H9 (cell line): ENCODE measurements around the gene SERTM2. TPM values are rescaled to one million over a fixed set of nuclear protein-coding genes. Genes with fewer than 3 reads are reported as not detected.
A peak's percentile ranks its signal among the peaks of the same experiment; 100 is the strongest.

ENCODE experiments used
- DNase-seq: peaks from one replicate; pipeline ENCODE4 v3.0.0-alpha.2; 2017
- H2AFZ ChIP-seq: one replicate; pipeline ENCODE4 v1.6.1; 2013; ENCODE audit warnings: mild to moderate bottlenecking, low read length, control low read depth, moderate library complexity
- H2AK5ac ChIP-seq: 2 replicates; pipeline ENCODE4 v1.6.1; 2013; ENCODE audit warnings: low read length, control low read depth, mixed read lengths; ENCODE audit not compliant: insufficient read length
- H2BK120ac ChIP-seq: one replicate; pipeline ENCODE4 v1.6.1; 2013; ENCODE audit warnings: low read depth, mild to moderate bottlenecking, low read length, control low read depth, inconsistent platforms; ENCODE audit not compliant: poor library complexity, severe bottlenecking
- H2BK12ac ChIP-seq: 2 replicates; pipeline ENCODE4 v1.6.1; 2013; ENCODE audit warnings: low read length, control low read depth, mixed read lengths, low read depth; ENCODE audit not compliant: insufficient read length
- H2BK15ac ChIP-seq: 2 replicates; pipeline ENCODE4 v1.6.1; 2013; ENCODE audit warnings: low read depth, low read length, control low read depth
- H2BK20ac ChIP-seq: one replicate; pipeline ENCODE4 v1.6.1; 2013; ENCODE audit warnings: low read depth, mild to moderate bottlenecking, low read length, control low read depth, inconsistent platforms; ENCODE audit not compliant: poor library complexity, severe bottlenecking
- H2BK5ac ChIP-seq: 2 replicates; pipeline ENCODE4 v1.6.1; 2013; ENCODE audit warnings: low read length, control low read depth, mixed read lengths; ENCODE audit not compliant: insufficient read length
- H3K14ac ChIP-seq: 2 replicates; pipeline ENCODE4 v1.6.1; 2013; ENCODE audit warnings: low read length, control low read depth; ENCODE audit not compliant: insufficient read depth
- H3K18ac ChIP-seq: 2 replicates; pipeline ENCODE4 v1.6.1; 2013; ENCODE audit warnings: low read depth, mild to moderate bottlenecking, mixed read lengths, low read length, control low read depth; ENCODE audit not compliant: insufficient read length
- H3K23ac ChIP-seq: 2 replicates; pipeline ENCODE4 v1.6.1; 2013; ENCODE audit warnings: low read length, control low read depth, mixed read lengths, low read depth; ENCODE audit not compliant: insufficient read length
- H3K23me2 ChIP-seq: 2 replicates; pipeline ENCODE4 v1.6.1; 2013; ENCODE audit warnings: low read depth, mild to moderate bottlenecking, mixed read lengths, low read length, control low read depth; ENCODE audit not compliant: insufficient read length, poor library complexity, severe bottlenecking
- H3K27ac ChIP-seq: 2 replicates; pipeline ENCODE4 v1.5.1; 2013; ENCODE audit warnings: low read length, control low read depth, mixed read lengths, low read depth; ENCODE audit not compliant: insufficient read length
- H3K27me3 ChIP-seq: 2 replicates; pipeline ENCODE4 v1.6.1; 2013; ENCODE audit warnings: low read length, control low read depth, inconsistent platforms; ENCODE audit not compliant: insufficient read depth
- H3K4ac ChIP-seq: 2 replicates; pipeline ENCODE4 v1.6.1; 2013; ENCODE audit warnings: low read depth, mild to moderate bottlenecking, control low read depth, inconsistent platforms, low read length, moderate library complexity
- H3K4me1 ChIP-seq: 2 replicates; pipeline ENCODE4 v1.6.1; 2013; ENCODE audit warnings: low read length, control low read depth, inconsistent platforms; ENCODE audit not compliant: insufficient read depth
- H3K4me2 ChIP-seq: 2 replicates; pipeline ENCODE4 v1.6.1; 2013; ENCODE audit warnings: low read length, control low read depth, mixed read lengths; ENCODE audit not compliant: insufficient read length, insufficient read depth
- H3K56ac ChIP-seq: 2 replicates; pipeline ENCODE4 v1.6.1; 2013; ENCODE audit warnings: low read depth, mild to moderate bottlenecking, mixed read lengths, low read length, control low read depth; ENCODE audit not compliant: insufficient read length
- H3K79me1 ChIP-seq: 2 replicates; pipeline ENCODE4 v1.6.1; 2013; ENCODE audit warnings: low read depth, mild to moderate bottlenecking, moderate library complexity, low read length, control low read depth, inconsistent platforms; ENCODE audit not compliant: insufficient read depth, poor library complexity, severe bottlenecking
- H3K79me2 ChIP-seq: 2 replicates; pipeline ENCODE4 v1.6.1; 2013; ENCODE audit warnings: low read length, control low read depth, inconsistent platforms; ENCODE audit not compliant: insufficient read depth
- H3K9ac ChIP-seq: 2 replicates; pipeline ENCODE4 v1.6.1; 2013; ENCODE audit warnings: low read length, control low read depth, mixed read lengths; ENCODE audit not compliant: insufficient read length; ENCODE audit errors: extremely low read depth
- H3K9me3 ChIP-seq: one replicate; pipeline ENCODE4 v1.6.1; 2013; ENCODE audit warnings: low read depth, low read length, inconsistent platforms; ENCODE audit not compliant: control insufficient read depth
- H3T11ph ChIP-seq: one replicate; pipeline ENCODE4 v1.6.1; 2013; ENCODE audit warnings: mild to moderate bottlenecking, low read length, control low read depth, inconsistent platforms
- H4K20me1 ChIP-seq: one replicate; pipeline ENCODE4 v1.6.1; 2013; ENCODE audit not compliant: control insufficient read depth, insufficient read length, insufficient read depth
- H4K5ac ChIP-seq: 2 replicates; pipeline ENCODE4 v1.6.1; 2013; ENCODE audit warnings: low read depth, mild to moderate bottlenecking, mixed read lengths, low read length, control low read depth; ENCODE audit not compliant: insufficient read length
- H4K8ac ChIP-seq: replicated peaks from 2 replicates; pipeline ENCODE4 v1.6.1; 2013; ENCODE audit warnings: low read length, control low read depth, mixed read lengths, low read depth; ENCODE audit not compliant: insufficient read length
- H4K91ac ChIP-seq: 2 replicates; pipeline ENCODE4 v1.6.1; 2013; ENCODE audit warnings: low read depth, mild to moderate bottlenecking, moderate library complexity, mixed read lengths, low read length, control low read depth; ENCODE audit not compliant: insufficient read length
- H3K27ac Mint-ChIP-seq, 3 experiments: 2 replicates in 2 of 3; 3 replicates in 1 of 3; pipeline ENCODE4 v1.8.0; 2020 to 2021; ENCODE audit warnings: mixed read lengths in 3 of 3, mild to moderate bottlenecking in 1 of 3, moderate library complexity in 1 of 3
- H3K27me3 Mint-ChIP-seq: 2 replicates; pipeline ENCODE4 v1.8.0; 2021; ENCODE audit warnings: low read depth, mild to moderate bottlenecking, moderate library complexity, mixed read lengths
- H3K36me3 Mint-ChIP-seq, 3 experiments: 2 replicates in 2 of 3; 3 replicates in 1 of 3; pipeline ENCODE4 v1.8.0; 2020 to 2021; ENCODE audit warnings: low read depth in 3 of 3, mixed read lengths in 3 of 3; ENCODE audit not compliant: insufficient read depth in 1 of 3
- H3K4me1 Mint-ChIP-seq, 2 experiments: 2 replicates each; pipeline ENCODE4 v1.8.0; 2020; ENCODE audit warnings: mixed read lengths in 2 of 2
- H3K4me3 Mint-ChIP-seq, 2 experiments: 2 replicates in 1 of 2; 3 replicates in 1 of 2; pipeline ENCODE4 v1.8.0; 2020 to 2021; ENCODE audit warnings: mild to moderate bottlenecking in 2 of 2, mixed read lengths in 2 of 2, moderate library complexity in 1 of 2
- H3K9me3 Mint-ChIP-seq, 2 experiments: 2 replicates in 1 of 2; 3 replicates in 1 of 2; pipeline ENCODE4 v1.8.0; 2020; ENCODE audit warnings: mild to moderate bottlenecking in 2 of 2, mixed read lengths in 2 of 2, moderate library complexity in 1 of 2
- WGBS: extraction: QIAGEN DNeasy Blood & Tissue Kit; methylation state at CpG from one replicate; pipeline ENCODE4 v1.1.7; 2013; ENCODE audit warnings: missing lambda C conversion rate, low lambda C conversion rate, mixed read lengths; ENCODE audit not compliant: insufficient read length; ENCODE audit errors: extremely low coverage; 5-methylcytosine and 5-hydroxymethylcytosine counted together
- total RNA-seq: library from RNA; stranded (reverse); gene quantifications from 2 replicates; pipeline ENCODE4 v1.2.1, GENCODE V29; 2021
- TF ChIP-seq, protein P1 (sequence below): fragments of 200-600 bp; sonication (generic); conservative IDR thresholded peaks from 3 replicates; pipeline ENCODE4 v1.8.0; 2021; ENCODE audit warnings: antibody characterized with exemption, mild to moderate bottlenecking

SERTM2 gene
- total RNA-seq, 1 experiment from 2014 or later: 0.22 TPM

DNA sequence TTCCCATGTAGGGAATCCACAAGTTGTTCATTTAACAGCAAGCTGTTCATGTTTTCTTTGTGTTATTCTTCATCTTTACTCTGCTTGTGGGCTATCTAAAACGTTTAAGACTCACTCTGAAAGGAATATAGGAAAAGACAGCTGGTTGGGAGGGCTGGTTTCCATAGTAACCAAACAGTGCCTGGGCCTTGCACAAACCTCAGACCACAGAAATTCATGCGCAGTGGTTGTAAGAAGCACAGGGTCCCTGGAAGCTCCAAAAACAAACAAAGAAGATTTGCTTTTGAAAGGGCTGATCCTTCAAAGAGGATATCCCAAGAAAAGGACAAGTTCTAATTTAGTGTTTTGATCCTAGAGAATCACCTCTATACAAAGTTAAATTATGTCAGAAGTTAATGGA, 7.8 kb downstream of the SERTM2 start:
- H4K91ac ChIP-seq: no peak overlapping the region
- no peak overlapping the region for H2BK5ac ChIP-seq
- H3K18ac ChIP-seq: no peak overlapping the region
- Mint-ChIP-seq H3K27ac (peak overlapping the region; percentile 23 to 81 (median 75); a peak in 6 of 7 replicates), H3K4me1 (peaks cover 49 to 56% of the 10 kb centered on the region in 2 experiments), H3K4me3 (no peak overlapping the region), H3K36me3 (no peaks in the 10 kb centered on the region), H3K27me3 (no peaks in the 10 kb centered on the region), H3K9me3 (no peaks in the 10 kb centered on the region)
- no peak overlapping the region for H2AFZ ChIP-seq
- no peak overlapping the region for H3K56ac ChIP-seq
- no peak overlapping the region for H3K4ac ChIP-seq
- no peaks in the 10 kb centered on the region for H3K79me2 ChIP-seq
- TF ChIP-seq, protein P1, sequence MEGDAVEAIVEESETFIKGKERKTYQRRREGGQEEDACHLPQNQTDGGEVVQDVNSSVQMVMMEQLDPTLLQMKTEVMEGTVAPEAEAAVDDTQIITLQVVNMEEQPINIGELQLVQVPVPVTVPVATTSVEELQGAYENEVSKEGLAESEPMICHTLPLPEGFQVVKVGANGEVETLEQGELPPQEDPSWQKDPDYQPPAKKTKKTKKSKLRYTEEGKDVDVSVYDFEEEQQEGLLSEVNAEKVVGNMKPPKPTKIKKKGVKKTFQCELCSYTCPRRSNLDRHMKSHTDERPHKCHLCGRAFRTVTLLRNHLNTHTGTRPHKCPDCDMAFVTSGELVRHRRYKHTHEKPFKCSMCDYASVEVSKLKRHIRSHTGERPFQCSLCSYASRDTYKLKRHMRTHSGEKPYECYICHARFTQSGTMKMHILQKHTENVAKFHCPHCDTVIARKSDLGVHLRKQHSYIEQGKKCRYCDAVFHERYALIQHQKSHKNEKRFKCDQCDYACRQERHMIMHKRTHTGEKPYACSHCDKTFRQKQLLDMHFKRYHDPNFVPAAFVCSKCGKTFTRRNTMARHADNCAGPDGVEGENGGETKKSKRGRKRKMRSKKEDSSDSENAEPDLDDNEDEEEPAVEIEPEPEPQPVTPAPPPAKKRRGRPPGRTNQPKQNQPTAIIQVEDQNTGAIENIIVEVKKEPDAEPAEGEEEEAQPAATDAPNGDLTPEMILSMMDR: no peak
- no peak overlapping the region for H4K8ac ChIP-seq
- no peak overlapping the region for H2AK5ac ChIP-seq
- H3K27me3 ChIP-seq: no peaks in the 10 kb centered on the region
- no peak overlapping the region for H3K14ac ChIP-seq
- H3K27ac ChIP-seq: no peak overlapping the region
- no peak overlapping the region for H3K9ac ChIP-seq
- H3K9me3 ChIP-seq: no peaks in the 10 kb centered on the region
- H3K23me2 ChIP-seq: no peaks in the 10 kb centered on the region
- no peak overlapping the region for H3K23ac ChIP-seq
- no peaks in the 10 kb centered on the region for H4K20me1 ChIP-seq
- no peak overlapping the region for H4K5ac ChIP-seq
- no peak overlapping the region for H2BK120ac ChIP-seq
- DNase-seq: no peak
- no peak overlapping the region for H2BK15ac ChIP-seq
- H2BK20ac ChIP-seq: no peak overlapping the region
- no CpG with 5 or more reads among the region's 2 CpGs for WGBS
- H3T11ph ChIP-seq: no peak overlapping the region
- H3K79me1 ChIP-seq: no peaks in the 10 kb centered on the region
- peaks cover 13% of the 10 kb centered on the region; the same call in 1 of the 2 replicates for H3K4me1 ChIP-seq
- no peak overlapping the region for H3K4me2 ChIP-seq
- no peak overlapping the region for H2BK12ac ChIP-seq
